Smooth muscle cell (in vitro differentiated cells): ENCODE measurements around the gene HORMAD2. TPM values are rescaled to one million over a fixed set of nuclear protein-coding genes. Genes with fewer than 3 reads are reported as not detected.

Experiments
- DNase-seq: peaks from one replicate; lab custom pipeline; 2025; ENCODE audit not compliant: unreplicated experiment; lab: John Stamatoyannopoulos, UW
- H2AFZ ChIP-seq: fragments of 200-600 bp; sonication (generic); 2 replicates; pipeline ENCODE4 v1.6.0; 2016; ENCODE audit warnings: antibody characterized with exemption, low read depth, mild to moderate bottlenecking
- H3F3A ChIP-seq: fragments of 200-600 bp; sonication (generic); 2 replicates; pipeline ENCODE4 v1.6.0; 2017; ENCODE audit warnings: antibody characterized with exemption, low read depth
- H3K27ac ChIP-seq: fragments of 200-600 bp; sonication (generic); 2 replicates; pipeline ENCODE4 v1.5.1; 2016; ENCODE audit warnings: low read depth, mild to moderate bottlenecking
- H3K27me3 ChIP-seq: fragments of 200-600 bp; sonication (generic); 2 replicates; pipeline ENCODE4 v1.6.1; 2016; ENCODE audit warnings: low read depth, mild to moderate bottlenecking
- H3K36me3 ChIP-seq: fragments of 200-600 bp; sonication (generic); 2 replicates; pipeline ENCODE4 v1.5.1; 2016; ENCODE audit warnings: low read depth
- H3K4me1 ChIP-seq: fragments of 200-600 bp; sonication (generic); 2 replicates; pipeline ENCODE4 v1.5.1; 2016; ENCODE audit warnings: low read depth
- H3K4me2 ChIP-seq: fragments of 200-600 bp; sonication (generic); 2 replicates; pipeline ENCODE4 v1.6.0; 2016; ENCODE audit warnings: mild to moderate bottlenecking
- H3K4me3 ChIP-seq: fragments of 200-600 bp; sonication (generic); 2 replicates; pipeline ENCODE4 v1.5.1; 2016; ENCODE audit warnings: mild to moderate bottlenecking
- H3K79me2 ChIP-seq: fragments of 200-600 bp; sonication (generic); 2 replicates; pipeline ENCODE4 v1.6.0; 2016; ENCODE audit warnings: low read depth, mild to moderate bottlenecking
- H3K9ac ChIP-seq: fragments of 200-600 bp; sonication (generic); 2 replicates; pipeline ENCODE4 v1.6.0; 2016; ENCODE audit warnings: low read depth
- H3K9me3 ChIP-seq: fragments of 200-600 bp; sonication (generic); replicated peaks from 2 replicates; pipeline ENCODE4 v1.5.1; 2016; ENCODE audit warnings: low read depth
- H4K20me1 ChIP-seq: fragments of 200-600 bp; sonication (generic); 2 replicates; pipeline ENCODE4 v1.6.0; 2016; ENCODE audit warnings: low read depth
- WGBS: methylation state at CpG from one replicate; pipeline ENCODE4 v1.1.7; 2016; ENCODE audit warnings: low lambda C conversion rate; 5-methylcytosine and 5-hydroxymethylcytosine counted together
- polyA plus RNA-seq: library from polyadenylated mRNA; unstranded; fragments of >200 nt; fragmentation: Nextera tagmentation; extraction: Ambion mirVana; gene quantifications from 2 replicates; pipeline ENCODE4 v1.2.1, GENCODE V29; 2016
- total RNA-seq: library from RNA; depleted of rRNA; stranded (reverse); fragments of >200 nt; gene quantifications from 2 replicates; pipeline ENCODE4 v1.2.3, GENCODE V29; 2014
- TF ChIP-seq, protein P1 (sequence below): fragments of 200-600 bp; sonication (generic); IDR thresholded peaks from 2 replicates; pipeline ENCODE4 v1.5.1; 2017; ENCODE audit warnings: borderline replicate concordance, mild to moderate bottlenecking, antibody characterized with exemption; ENCODE audit not compliant: insufficient read depth, poor library complexity, severe bottlenecking

The HORMAD2 gene
- total and polyA plus RNA-seq, 2 experiments from 2014 or later, result 1.4 TPM; not detected in 1

DNA sequence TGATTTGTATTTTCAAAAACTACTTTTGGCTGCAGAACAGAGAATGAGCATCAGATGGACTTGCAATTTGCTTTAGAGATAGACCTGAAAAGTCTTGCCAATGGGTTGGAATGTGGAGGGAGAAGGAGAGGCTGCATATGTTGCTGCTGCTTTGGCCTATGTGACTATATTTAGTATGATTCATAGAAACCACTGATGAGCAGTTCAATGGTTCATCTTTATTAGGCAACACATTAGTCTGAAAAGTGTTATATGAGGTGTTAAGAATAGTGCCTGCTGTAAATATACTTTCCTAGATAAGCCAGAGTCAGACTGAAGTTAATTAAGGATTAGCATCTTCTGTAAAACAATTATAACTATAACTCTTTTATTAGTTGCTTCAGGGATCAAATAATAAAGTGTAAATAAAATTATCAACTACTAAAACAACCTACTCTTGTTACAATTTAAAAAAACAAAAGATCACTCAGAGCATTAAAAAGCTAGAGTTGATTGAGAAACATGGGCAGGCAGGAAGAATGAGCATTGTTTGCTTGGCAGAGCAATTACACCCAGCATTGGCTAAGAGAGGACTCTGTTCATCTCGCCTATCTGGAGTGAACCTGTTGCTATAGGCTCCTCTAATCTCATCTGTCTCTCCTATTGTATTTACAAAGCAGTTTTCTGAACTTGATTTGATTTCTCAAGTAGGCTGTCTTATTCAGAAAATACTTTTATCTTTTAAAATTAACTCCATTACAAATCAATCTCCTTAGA lies 36.3 kb downstream of the HORMAD2 start:
- peak overlapping the region; percentile 47 for H3K4me2 ChIP-seq
- no peak overlapping the region for H3K9ac ChIP-seq
- peaks cover 14% of the 10 kb centered on the region for H3F3A ChIP-seq
- peaks cover 8% of the 10 kb centered on the region for H3K4me1 ChIP-seq
- DNase-seq, result no peak
- H3K27ac ChIP-seq, result peak overlapping the region; percentile 71
- 95% methylated on average over 1 of the region's 1 CpG for WGBS
- no peaks in the 10 kb centered on the region for H3K79me2 ChIP-seq
- no peak overlapping the region for H3K4me3 ChIP-seq
- H4K20me1 ChIP-seq, result no peaks in the 10 kb centered on the region
- no peaks in the 10 kb centered on the region for H3K36me3 ChIP-seq
- TF ChIP-seq, protein P1, sequence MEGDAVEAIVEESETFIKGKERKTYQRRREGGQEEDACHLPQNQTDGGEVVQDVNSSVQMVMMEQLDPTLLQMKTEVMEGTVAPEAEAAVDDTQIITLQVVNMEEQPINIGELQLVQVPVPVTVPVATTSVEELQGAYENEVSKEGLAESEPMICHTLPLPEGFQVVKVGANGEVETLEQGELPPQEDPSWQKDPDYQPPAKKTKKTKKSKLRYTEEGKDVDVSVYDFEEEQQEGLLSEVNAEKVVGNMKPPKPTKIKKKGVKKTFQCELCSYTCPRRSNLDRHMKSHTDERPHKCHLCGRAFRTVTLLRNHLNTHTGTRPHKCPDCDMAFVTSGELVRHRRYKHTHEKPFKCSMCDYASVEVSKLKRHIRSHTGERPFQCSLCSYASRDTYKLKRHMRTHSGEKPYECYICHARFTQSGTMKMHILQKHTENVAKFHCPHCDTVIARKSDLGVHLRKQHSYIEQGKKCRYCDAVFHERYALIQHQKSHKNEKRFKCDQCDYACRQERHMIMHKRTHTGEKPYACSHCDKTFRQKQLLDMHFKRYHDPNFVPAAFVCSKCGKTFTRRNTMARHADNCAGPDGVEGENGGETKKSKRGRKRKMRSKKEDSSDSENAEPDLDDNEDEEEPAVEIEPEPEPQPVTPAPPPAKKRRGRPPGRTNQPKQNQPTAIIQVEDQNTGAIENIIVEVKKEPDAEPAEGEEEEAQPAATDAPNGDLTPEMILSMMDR, result no peak
- H3K27me3 ChIP-seq, result no peaks in the 10 kb centered on the region
- no peak overlapping the region for H2AFZ ChIP-seq
- no peaks in the 10 kb centered on the region for H3K9me3 ChIP-seq

DNA sequence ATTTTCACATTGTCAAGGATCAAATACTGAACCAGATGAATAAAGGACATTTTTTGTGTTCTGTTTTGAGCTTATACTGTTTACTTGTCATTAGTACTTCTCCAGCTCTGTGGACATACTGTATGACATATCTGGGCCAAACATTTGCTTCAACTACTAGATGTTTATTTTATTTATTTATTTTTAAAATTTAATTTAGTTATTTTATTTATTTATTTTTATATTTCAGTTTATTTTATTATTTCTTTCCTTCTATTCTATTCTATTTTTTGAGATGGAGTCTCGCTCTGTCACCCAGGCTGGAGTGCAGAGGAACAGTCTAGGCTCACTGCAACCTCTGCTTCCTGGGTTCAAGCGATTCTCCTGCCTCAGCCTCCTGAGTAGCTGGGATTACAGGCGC lies 37.0 kb downstream of the HORMAD2 start:
- no peak overlapping the region for H3K9ac ChIP-seq
- no peaks in the 10 kb centered on the region for H4K20me1 ChIP-seq
- H3K4me2 ChIP-seq, result no peak overlapping the region
- no peaks in the 10 kb centered on the region for H3K36me3 ChIP-seq
- H3K27me3 ChIP-seq, result no peaks in the 10 kb centered on the region
- H3F3A ChIP-seq, result peaks cover 14% of the 10 kb centered on the region
- H3K4me3 ChIP-seq, result no peak overlapping the region
- no peaks in the 10 kb centered on the region for H3K79me2 ChIP-seq
- DNase-seq, result no peak
- H2AFZ ChIP-seq, result no peak overlapping the region
- no peak overlapping the region for H3K27ac ChIP-seq
- H3K9me3 ChIP-seq, result no peaks in the 10 kb centered on the region
- TF ChIP-seq, protein P1, result no peak
- 98% methylated on average over 3 of the region's 3 CpGs for WGBS
- peaks cover 8% of the 10 kb centered on the region for H3K4me1 ChIP-seq

DNA sequence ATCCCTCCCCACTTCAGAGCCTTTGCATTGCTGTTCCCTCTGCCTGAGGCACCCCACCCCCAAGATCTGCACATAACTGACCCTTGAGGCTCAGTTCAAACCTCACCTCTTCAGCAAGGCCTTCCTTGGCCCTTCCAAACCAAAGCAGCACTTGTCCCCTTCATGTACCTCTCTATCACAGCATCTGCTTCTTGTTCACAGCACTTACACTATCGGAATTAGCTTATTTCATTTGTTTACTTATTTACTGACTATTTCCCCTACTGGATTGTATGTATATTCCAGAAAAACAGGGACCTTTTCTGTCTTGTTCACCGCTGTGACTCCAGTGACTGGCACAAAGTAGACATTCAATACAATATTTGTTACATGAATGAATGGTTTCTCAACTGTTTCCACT lies 38.0 kb downstream of the HORMAD2 start:
- Histone ChIP-seq H2AFZ (no peak overlapping the region), H3K9me3 (no peaks in the 10 kb centered on the region), H4K20me1 (no peaks in the 10 kb centered on the region), H3K36me3 (no peaks in the 10 kb centered on the region), H3K27me3 (no peaks in the 10 kb centered on the region), H3K9ac (no peak overlapping the region), H3K79me2 (no peaks in the 10 kb centered on the region), H3K4me1 (peaks cover 8% of the 10 kb centered on the region), H3K27ac (no peak overlapping the region), H3F3A (peaks cover 14% of the 10 kb centered on the region), H3K4me3 (no peak overlapping the region), H3K4me2 (no peak overlapping the region)
- TF ChIP-seq, protein P1, result no peak
- WGBS, result 96% methylated on average over 2 of the region's 2 CpGs
- DNase-seq, result no peak

DNA sequence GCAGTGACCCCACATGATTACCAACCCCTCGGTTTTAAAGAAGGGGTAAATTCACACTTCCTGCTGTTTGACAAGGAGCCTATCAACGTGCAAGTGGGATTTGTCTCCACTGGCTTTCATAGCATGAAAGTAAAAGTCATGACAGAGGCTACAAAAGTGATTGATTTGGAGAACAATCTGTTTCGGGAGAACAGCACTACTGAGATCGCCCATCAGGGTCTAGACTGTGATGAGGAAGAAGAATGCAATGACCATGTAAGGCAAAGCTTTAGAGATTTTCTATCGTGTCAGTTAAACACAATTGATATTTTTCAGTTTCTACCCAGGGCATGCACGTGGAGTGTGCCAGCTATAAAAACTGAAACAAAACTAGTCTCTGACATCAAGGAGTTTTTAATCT lies 41.7 kb downstream of the HORMAD2 start:
- no peaks in the 10 kb centered on the region for H3K79me2 ChIP-seq
- no peak for DNase-seq
- H3K36me3 ChIP-seq, result no peaks in the 10 kb centered on the region
- TF ChIP-seq, protein P1, result no peak
- H3K27me3 ChIP-seq, result no peaks in the 10 kb centered on the region
- H3K4me3 ChIP-seq, result no peak overlapping the region
- H3K9me3 ChIP-seq, result no peaks in the 10 kb centered on the region
- no peaks in the 10 kb centered on the region for H3F3A ChIP-seq
- no peaks in the 10 kb centered on the region for H4K20me1 ChIP-seq
- H3K27ac ChIP-seq, result no peak overlapping the region
- peak overlapping the region; percentile 18 for H2AFZ ChIP-seq
- H3K9ac ChIP-seq, result no peak overlapping the region
- peaks cover under 1% of the 10 kb centered on the region for H3K4me1 ChIP-seq
- H3K4me2 ChIP-seq, result no peak overlapping the region
- whole genome bisulfite sequencing, result 69% methylated on average over 6 of the region's 6 CpGs
